Colon (tissue), 2 donors: ENCODE results near the gene EIF4H.
"Not testable (repeated sequence)": the region's sequence is repeated elsewhere in the genome, so short reads cannot be mapped to it uniquely, and the experiment has no call there.

Source experiments
- FAIRE-seq: peaks from 2 replicates; lab custom pipeline; 2012; peaks lifted over from hg19 to GRCh38; lab: Jason Lieb, UNC
- donor health status: control.
- donor health status: control.

Gene EIF4H

GRCh38 chr7:74175340-74175739 lies 1.2 kb downstream of the EIF4H start:
- no peak for FAIRE-seq

DNA sequence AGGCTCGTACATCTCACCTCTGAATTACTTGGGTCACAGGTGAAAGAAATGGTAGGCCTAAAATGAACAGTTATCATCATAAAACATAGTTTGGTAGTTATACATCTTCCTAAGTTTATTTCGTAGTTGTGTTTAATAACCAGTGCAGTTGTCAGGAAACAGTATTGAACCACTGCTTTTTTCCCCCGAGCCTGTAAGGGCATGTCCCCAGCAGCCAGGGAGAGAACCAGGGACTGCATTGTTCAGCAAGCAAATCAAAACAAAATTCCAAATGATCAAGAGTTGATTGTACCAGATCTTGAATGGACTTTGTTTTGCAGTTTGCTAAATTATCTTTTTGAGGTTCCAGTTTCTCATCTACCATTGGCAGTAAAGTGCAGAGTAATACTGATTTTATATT lies 2.4 kb downstream of the EIF4H start:
- no peak for FAIRE-seq

- no peak for FAIRE-seq
These were observed 4.5 kb downstream of the EIF4H start for GRCh38 chr7:74178632-74179031.

GRCh38 chr7:74179935-74180604 lies 5.9 kb downstream of the EIF4H start:
- FAIRE-seq, result no peak

GRCh38 chr7:74180866-74181265 lies 6.7 kb downstream of the EIF4H start:
- no peak for FAIRE-seq

- FAIRE-seq, result no peak
These were observed 7.7 kb downstream of the EIF4H start for GRCh38 chr7:74181821-74182220.

- no peak for FAIRE-seq
These were observed 8.4 kb downstream of the EIF4H start for GRCh38 chr7:74182453-74183090.

DNA sequence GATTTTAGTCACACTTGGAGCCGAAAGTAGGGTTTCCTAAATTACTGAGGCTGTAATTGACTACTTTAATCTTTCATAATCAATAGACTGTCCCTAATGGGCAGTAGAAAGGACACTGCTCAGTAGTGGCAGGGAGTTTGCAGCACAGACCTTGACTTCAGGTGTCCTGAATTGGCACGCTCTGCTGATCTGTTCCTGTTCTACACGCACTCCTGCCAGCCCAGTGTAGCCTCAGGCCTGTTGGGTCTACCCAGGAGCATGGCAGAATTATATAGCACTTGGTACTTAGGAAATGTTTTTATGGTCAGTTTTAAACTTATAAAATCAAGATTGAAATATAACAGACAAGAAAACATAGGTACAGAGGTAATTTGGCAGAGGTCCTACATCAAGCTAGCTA lies 9.0 kb downstream of the EIF4H start:
- FAIRE-seq, result no peak

DNA sequence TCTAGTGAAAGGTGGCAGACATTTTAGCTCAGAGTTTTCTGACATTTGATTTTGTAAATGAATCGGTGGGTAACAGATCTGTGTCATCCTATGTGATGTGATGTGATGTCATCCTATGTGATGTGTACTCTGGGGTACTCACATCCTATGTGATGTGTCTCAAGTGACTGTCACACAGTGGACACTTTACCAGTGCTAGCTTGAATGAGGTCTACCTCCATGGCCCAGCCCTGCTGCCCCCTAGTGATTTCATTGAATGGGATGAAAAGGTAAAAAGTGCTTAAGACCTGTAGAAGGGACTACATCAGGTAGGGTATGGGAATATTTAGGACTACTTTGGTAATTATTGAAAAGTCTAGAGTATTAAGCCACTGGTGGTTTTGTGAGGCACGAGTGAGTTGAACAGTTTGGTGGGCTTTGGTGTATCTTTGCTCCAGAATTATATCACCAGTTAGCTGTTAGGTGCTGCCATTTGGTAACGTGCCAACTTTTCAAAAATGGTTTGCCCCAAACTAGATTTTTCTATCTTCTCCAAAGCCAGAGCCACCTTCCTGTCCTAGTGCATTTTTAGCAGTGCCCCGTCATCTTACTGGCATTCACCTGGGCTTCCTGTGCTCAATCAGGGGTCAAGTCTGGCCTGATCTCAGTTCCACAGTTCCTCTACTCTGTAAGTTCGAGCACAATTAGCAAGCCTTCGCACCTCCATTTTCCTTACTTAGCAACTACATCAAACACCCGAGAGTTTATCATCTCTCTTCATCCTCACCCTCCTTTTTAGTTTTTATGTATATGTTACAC lies 9.7 kb downstream of the EIF4H start:
- no peak for FAIRE-seq

- FAIRE-seq, result no peak
These were observed 10.9 kb downstream of the EIF4H start for GRCh38 chr7:74185016-74185415.

DNA sequence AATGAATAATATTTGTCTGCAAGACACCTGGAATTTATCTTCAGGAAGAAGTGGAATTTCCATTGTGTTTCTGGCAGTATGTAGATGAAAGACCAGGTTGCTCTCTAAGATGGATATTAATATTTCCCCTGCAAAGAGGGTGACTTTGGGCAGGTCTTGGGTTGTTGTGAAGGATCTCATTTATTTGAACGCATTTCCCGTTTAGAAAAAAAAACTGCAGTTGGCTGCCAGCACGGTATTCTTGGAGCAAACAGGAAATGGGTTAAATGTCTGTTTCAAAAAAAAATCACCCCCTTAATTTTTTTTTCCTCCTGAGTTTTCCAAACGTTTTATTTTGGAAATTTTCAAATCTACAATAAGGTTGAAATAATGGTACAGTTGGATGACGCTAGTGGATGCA lies 11.5 kb downstream of the EIF4H start:
- no peak for FAIRE-seq

- FAIRE-seq, result no peak
These were observed 13.9 kb downstream of the EIF4H start for GRCh38 chr7:74187915-74188675.

DNA sequence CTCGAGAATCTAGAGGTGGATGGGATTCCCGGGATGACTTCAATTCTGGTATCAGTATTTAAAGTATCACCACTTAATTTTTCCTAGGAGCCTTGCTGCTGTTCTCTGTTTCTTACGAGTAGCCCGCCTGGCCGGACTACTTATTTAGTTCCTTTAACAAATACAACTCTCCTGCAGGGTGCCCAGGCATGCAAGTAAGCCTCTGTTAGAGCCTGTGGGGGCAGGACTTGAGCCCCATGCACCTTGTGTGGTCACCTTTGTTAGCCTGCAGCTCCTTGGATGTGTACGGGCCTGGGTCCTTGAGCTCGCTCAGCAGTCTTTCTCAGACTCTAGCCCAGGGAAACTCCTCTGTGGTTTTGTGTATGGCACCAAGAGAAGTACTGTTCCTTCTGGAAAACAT lies 16.1 kb downstream of the EIF4H start:
- no peak for FAIRE-seq

DNA sequence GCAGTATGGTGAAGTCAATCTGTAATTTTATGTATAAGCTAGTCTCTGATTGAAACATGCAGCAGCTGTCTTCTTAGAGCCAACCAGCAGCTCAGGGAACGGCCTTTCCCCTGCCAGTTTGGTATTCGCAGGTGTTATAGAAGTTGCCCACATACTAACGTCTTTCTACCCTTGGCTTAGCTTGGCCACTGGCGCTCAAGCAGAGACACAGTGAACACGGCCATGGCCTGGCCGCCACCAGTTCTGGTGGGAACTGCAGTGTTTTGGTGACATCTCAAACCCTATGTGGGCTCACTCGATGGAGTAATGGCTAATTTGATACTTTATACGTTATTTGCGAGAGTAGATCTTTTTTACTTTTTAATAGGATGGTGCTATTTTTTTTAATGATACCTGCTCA lies 17.1 kb downstream of the EIF4H start:
- FAIRE-seq, result no peak

GRCh38 chr7:74193054-74193453 lies 18.9 kb downstream of the EIF4H start:
- FAIRE-seq, result no peak

- FAIRE-seq, result no peak
These were observed 19.8 kb downstream of the EIF4H start for GRCh38 chr7:74193913-74194312.

- no peak for FAIRE-seq
These were observed 20.5 kb downstream of the EIF4H start for GRCh38 chr7:74194686-74195085.

GRCh38 chr7:74195139-74195860 lies 21.1 kb downstream of the EIF4H start:
- FAIRE-seq, result not testable (repeated sequence)

DNA sequence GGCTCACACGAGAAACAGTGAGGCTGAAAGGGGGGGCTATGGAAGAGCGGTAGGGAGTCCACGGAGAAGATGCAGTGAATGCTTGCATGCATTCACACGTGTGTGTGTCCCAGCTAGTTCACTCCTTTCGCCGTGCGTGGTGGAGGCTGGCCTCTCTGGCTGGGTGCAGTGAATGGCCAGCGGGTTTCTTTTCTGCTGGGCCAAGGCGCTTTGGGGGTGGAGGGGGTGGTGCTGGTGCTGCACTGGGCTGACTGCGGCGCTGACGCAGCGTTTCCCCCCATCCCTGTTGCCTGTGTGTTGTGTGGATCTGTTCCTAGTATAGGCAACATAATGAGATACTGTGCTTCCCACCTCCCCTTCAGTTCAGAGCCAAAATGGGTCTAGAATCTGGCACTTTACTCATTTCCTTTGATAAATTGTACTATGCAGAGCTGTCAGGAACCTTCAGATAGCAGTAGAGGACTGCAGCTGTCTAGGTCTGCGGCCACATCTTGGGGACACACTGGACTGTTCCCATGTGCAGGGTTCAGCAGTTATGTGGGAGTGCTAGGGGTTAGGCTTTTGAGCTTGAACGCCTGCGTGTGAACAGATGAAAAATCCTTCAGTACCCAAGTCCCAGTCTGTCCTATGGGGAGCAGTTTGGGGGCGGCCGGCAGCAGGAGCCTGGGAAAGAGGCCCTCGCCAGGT lies 22.0 kb downstream of the EIF4H start:
- FAIRE-seq, result not testable (repeated sequence)

DNA sequence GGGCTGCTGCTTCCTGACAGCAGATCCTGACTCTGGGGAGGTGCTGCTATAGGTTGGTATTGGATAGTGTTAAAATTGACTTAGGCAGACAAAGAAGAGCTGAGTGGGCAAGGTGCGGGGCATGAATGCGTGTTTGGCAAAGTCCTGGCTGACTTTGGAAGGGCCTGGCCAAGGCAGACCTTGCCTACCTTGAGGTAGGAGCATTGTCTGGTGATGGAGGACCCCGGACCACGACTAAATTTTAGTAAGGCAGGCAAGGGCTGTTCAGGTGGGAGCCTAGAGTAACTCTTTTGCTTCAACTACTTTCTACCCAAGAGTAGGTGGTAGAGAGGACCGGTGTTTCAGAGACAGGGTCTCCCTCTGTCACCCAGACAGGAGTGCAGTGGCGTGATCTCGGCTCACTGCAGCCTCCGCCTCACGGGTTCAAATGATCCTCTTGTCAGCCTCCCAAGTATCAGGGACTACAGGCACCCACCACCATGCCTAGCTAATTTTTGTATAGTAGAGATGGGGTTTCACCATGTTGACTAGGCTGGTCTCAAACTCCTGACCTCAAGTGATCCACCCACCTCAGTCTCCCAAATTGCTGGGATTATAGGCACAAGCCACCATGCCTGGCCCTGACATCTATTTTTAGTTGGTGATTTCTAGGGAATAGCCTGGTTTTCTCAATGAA lies 23.4 kb downstream of the EIF4H start:
- no peak for FAIRE-seq
